GM19240 (cell line): ENCODE data around the gene PAX7.
"Not testable (repeated sequence)": the region's sequence is repeated elsewhere in the genome, so short reads cannot be mapped to it uniquely, and the experiment has no call there.

Experiments used
- DNase-seq: peaks from one replicate; pipeline ENCODE4 v3.0.0; 2011; ENCODE audit warnings: low spot score; ENCODE audit not compliant: insufficient read length

The PAX7 gene

GRCh38 chr1:18726368-18726767, 95.7 kb downstream of the PAX7 start:
- no peak for DNase-seq

GRCh38 chr1:18727956-18728355, 97.3 kb downstream of the PAX7 start:
- DNase-seq, result no peak

GRCh38 chr1:18730321-18730720, 99.7 kb downstream of the PAX7 start:
- no peak for DNase-seq

GRCh38 chr1:18731148-18731547, 100.5 kb downstream of the PAX7 start:
- DNase-seq, result no peak

GRCh38 chr1:18731591-18732235, 101.1 kb downstream of the PAX7 start:
- DNase-seq, result no peak

GRCh38 chr1:18732686-18733085, 102.0 kb downstream of the PAX7 start:
- DNase-seq, result no peak

- no peak for DNase-seq
Observed at GRCh38 chr1:18734001-18734400, 103.4 kb downstream of the PAX7 start.

- DNase-seq, result no peak
Observed at GRCh38 chr1:18734461-18735223, 104.0 kb downstream of the PAX7 start.

GRCh38 chr1:18735224-18735997, 104.8 kb downstream of the PAX7 start:
- DNase-seq, result no peak

- no peak for DNase-seq
Observed at GRCh38 chr1:18736958-18737357, 106.3 kb downstream of the PAX7 start.

- DNase-seq, result no peak
Observed at GRCh38 chr1:18738126-18738525, 107.5 kb downstream of the PAX7 start.

GRCh38 chr1:18738617-18739016, 108.0 kb downstream of the PAX7 start:
- no peak for DNase-seq

GRCh38 chr1:18739408-18739807, 108.8 kb downstream of the PAX7 start:
- DNase-seq, result no peak

GRCh38 chr1:18739897-18740296, 109.3 kb downstream of the PAX7 start:
- no peak for DNase-seq

GRCh38 chr1:18740617-18741016, 110.0 kb downstream of the PAX7 start:
- no peak for DNase-seq

GRCh38 chr1:18743233-18743632, 112.6 kb downstream of the PAX7 start:
- no peak for DNase-seq

- DNase-seq, result not testable (repeated sequence)
Observed at GRCh38 chr1:18744381-18744780, 113.7 kb downstream of the PAX7 start.

- DNase-seq, result no peak
Observed at GRCh38 chr1:18746981-18747380, 116.3 kb downstream of the PAX7 start.

- no peak for DNase-seq
Observed at GRCh38 chr1:18747671-18748070, 117.0 kb downstream of the PAX7 start.

GRCh38 chr1:18748435-18748834, 117.8 kb downstream of the PAX7 start:
- DNase-seq, result no peak

- DNase-seq, result no peak
Observed at GRCh38 chr1:18749569-18749968, 118.9 kb downstream of the PAX7 start.

- DNase-seq, result no peak
Observed at GRCh38 chr1:18750600-18750999, 120.0 kb downstream of the PAX7 start.
